K562 (cell line): Measurements from ENCODE around the gene ESPN. TPM values are rescaled to one million over a fixed set of nuclear protein-coding genes. Genes with fewer than 3 reads are reported as not detected.

ENCODE experiments used
- CREB1 ChIP-seq, 2 experiments: sonication (generic) in 1 of 2; formaldehyde crosslinking in 1 of 2; IDR thresholded peaks; 2 replicates each; pipeline versions ENCODE4 v1.6.1 to v1.8.0; 2012 to 2022; ENCODE audit warnings: inconsistent platforms in 1 of 2, mild to moderate bottlenecking in 1 of 2, missing genetic modification reagents in 1 of 2, moderate library complexity in 1 of 2
- CTCFL ChIP-seq: IDR thresholded peaks from 2 replicates; pipeline ENCODE4 v1.6.1; 2011; ENCODE audit warnings: borderline replicate concordance, low read depth, mild to moderate bottlenecking, moderate library complexity, low read length; ENCODE audit not compliant: insufficient read depth, poor library complexity, severe bottlenecking
- HNRNPLL ChIP-seq: fragments of 200-400 bp; formaldehyde crosslinking; IDR thresholded peaks from 2 replicates; pipeline ENCODE4 v1.6.1; 2017; ENCODE audit warnings: low read length, low read depth, mild to moderate bottlenecking; ENCODE audit not compliant: poor library complexity, severe bottlenecking
- NR1H2 ChIP-seq: sonication (generic); formaldehyde crosslinking; IDR thresholded peaks from 2 replicates; pipeline ENCODE4 v1.4.0; 2020; ENCODE audit warnings: mild to moderate bottlenecking, missing genetic modification reagents
- RAD21 ChIP-seq, 2 experiments: fragments of 250-450 bp in 1 of 2; fragments of 450-650 bp in 1 of 2; sonication (Bioruptor Pico) in 1 of 2; formaldehyde crosslinking in 1 of 2; IDR thresholded peaks in 1 of 2; conservative IDR thresholded peaks in 1 of 2; 2 replicates each; pipeline versions ENCODE4 v1.4.0 to v1.8.0; 2020 to 2022; ENCODE audit warnings: mild to moderate bottlenecking in 2 of 2, moderate library complexity in 1 of 2
- SMC3 ChIP-seq: conservative IDR thresholded peaks from 2 replicates; pipeline ENCODE4 v1.6.1; 2011; ENCODE audit warnings: low read depth, low read length, improper control_type of control experiment; ENCODE audit not compliant: insufficient read depth
- TFAP4 ChIP-seq: sonication (generic); formaldehyde crosslinking; IDR thresholded peaks from 2 replicates; pipeline ENCODE4 v1.8.0; 2022; ENCODE audit warnings: missing genetic modification reagents, mild to moderate bottlenecking, moderate library complexity, borderline replicate concordance
- ZNF263 ChIP-seq: sonication (generic); formaldehyde crosslinking; IDR thresholded peaks from 2 replicates; pipeline ENCODE4 v1.8.0; 2022; ENCODE audit warnings: mild to moderate bottlenecking, missing genetic modification reagents, borderline replicate concordance
- ZNF764 ChIP-seq: fragments of 250-450 bp; sonication (Bioruptor Pico); IDR thresholded peaks from 2 replicates; pipeline ENCODE4 v1.4.0; 2020; ENCODE audit warnings: low read depth, mild to moderate bottlenecking, moderate library complexity
- polyA plus RNA-seq, 8 experiments: library from polyadenylated mRNA; depleted of rRNA in 4 of 8; stranded (reverse) in 5 of 8; unstranded in 3 of 8; fragments of >200 nt; fragmentation: Nextera tagmentation in 2 of 8; fragmentation: Illumina TruSeq in 1 of 8; extraction: Ambion mirVana in 2 of 8; extraction: Trizol in 1 of 8; gene quantifications; 2 replicates each; pipeline versions ENCODE4 v1.2.1 to v1.2.3, GENCODE V29; 2011 to 2014; ENCODE audit warnings: inconsistent platforms in 1 of 8, missing spikeins in 1 of 8
- total RNA-seq, 7 experiments: library from RNA; depleted of rRNA in 6 of 7; stranded (reverse); fragments of >200 nt in 6 of 7; fragmentation: Illumina TruSeq in 2 of 7; extraction: Trizol in 2 of 7; gene quantifications; 2 replicates each; pipeline versions ENCODE4 v1.2.1 to v1.2.3, GENCODE V29; 2011 to 2021; ENCODE audit warnings: low replicate concordance in 1 of 7

ESPN gene
- total and polyA plus RNA-seq, 9 of the 15 experiments (the other 6 are each of a cell fraction or from before 2014, with no cell fraction given): 0.07 to 1.2 (median 0.45) TPM; not detected in 3

GRCh38 chr1:6472391-6472790, 47.8 kb downstream of the ESPN start (continued):
- TF ChIP-seq CREB1 (IDR thresholded peaks at IDR 0.05): no peak
- TF ChIP-seq CREB1 (CRISPR knock-in tag; IDR thresholded peaks at IDR 0.05): peak; percentile 51; the same call in 1 of the 2 replicates
- 0 out of 2 replicates have a peak, but pooled peaks have one; percentile 37 for TF ChIP-seq TFAP4 (CRISPR knock-in tag)
- TF ChIP-seq ZNF263 (CRISPR knock-in tag): peak; percentile 14; the same call in 1 of the 2 replicates
- 0 out of 2 replicates have a peak, but pooled peaks have one; percentile 44 for TF ChIP-seq NR1H2 (CRISPR knock-in tag)
- TF ChIP-seq RAD21 (CRISPR knock-in tag; conservative IDR thresholded peaks at IDR 0.05 in 1 of 2, IDR thresholded peaks at IDR 0.05 in 1 of 2): peak in 1 of 2 experiments; percentile 36; a peak in 2 of 4 replicates
- no peak for TF ChIP-seq HNRNPLL
- TF ChIP-seq CTCFL: peak; percentile 42
- TF ChIP-seq SMC3: peak; percentile 34; the same call in 1 of the 2 replicates
- peak; percentile 74 for TF ChIP-seq ZNF764 (CRISPR knock-in tag)
